Endothelial cell of umbilical vein (primary cell): ENCODE results near the gene SLC15A3. TPM values are rescaled to one million over a fixed set of nuclear protein-coding genes. Genes with fewer than 3 reads are reported as not detected.

Source experiments
- BruUV-seq: library from RNA; stranded (reverse); fragments of 400-500 nt; replicated peaks from 2 replicates; lab custom pipeline; 2021; lab: Mats Ljungman, UMichigan
- CTCF ChIA-PET: fragments of 300-600, 350-600 bp; sonication (Branson Sonifier 250); formaldehyde crosslinking; loops from one replicate; lab custom pipeline; 2021; ENCODE audit warnings: antibody characterized with exemption, inconsistent platforms; lab: Charles Lee
- POLR2A ChIA-PET: fragments of 300-600, 350-600 bp; sonication (Branson Sonifier 250); formaldehyde crosslinking; loops from one replicate; lab custom pipeline; 2021; ENCODE audit warnings: antibody characterized with exemption, inconsistent platforms; lab: Charles Lee
- DNase-seq: peaks from one replicate; pipeline ENCODE4 v3.0.0-alpha.2; 2011; ENCODE audit warnings: low read depth, low spot score
- FAIRE-seq: peaks from 2 replicates; lab custom pipeline; 2011; peaks lifted over from hg19 to GRCh38; lab: Jason Lieb, UNC
- H2AFZ ChIP-seq: 2 replicates; pipeline ENCODE4 v1.6.0; 2012; ENCODE audit warnings: low read depth, low read length, control low read depth, inconsistent platforms
- H3K27ac ChIP-seq: 2 replicates; pipeline ENCODE4 v1.5.1; 2011; ENCODE audit warnings: low read depth, mild to moderate bottlenecking, control low read depth, low read length, moderate library complexity; ENCODE audit not compliant: insufficient read depth
- H3K27me3 ChIP-seq, 2 experiments: 2 replicates each; pipeline versions ENCODE4 v1.6.0 to v1.6.1; 2011; ENCODE audit warnings: low read length in 2 of 2, mixed read lengths in 1 of 2; ENCODE audit not compliant: control insufficient read depth in 2 of 2, insufficient read depth in 2 of 2
- H3K36me3 ChIP-seq, 2 experiments: 2 replicates in 1 of 2; 3 replicates in 1 of 2; pipeline ENCODE4 v1.5.1; 2011; ENCODE audit warnings: low read length in 2 of 2, mild to moderate bottlenecking in 1 of 2, moderate library complexity in 1 of 2; ENCODE audit not compliant: control insufficient read depth in 2 of 2, insufficient read depth in 2 of 2; ENCODE audit errors: extremely low read depth in 1 of 2
- H3K4me1 ChIP-seq: 3 replicates; pipeline ENCODE4 v1.5.1; 2011; ENCODE audit warnings: mild to moderate bottlenecking, low read length; ENCODE audit not compliant: control insufficient read depth, insufficient read depth; ENCODE audit errors: extremely low read depth
- H3K4me2 ChIP-seq: 2 replicates; pipeline ENCODE4 v1.6.1; 2011; ENCODE audit warnings: low read length, control low read depth, mixed read lengths; ENCODE audit not compliant: insufficient read depth
- H3K4me3 ChIP-seq, 3 experiments: fragments of 200-600 bp in 1 of 3; sonication (generic), shearing (Covaris generic) in 1 of 3; replicated peaks in 1 of 3; 2 replicates each; pipeline ENCODE4 v1.5.1; 2011 to 2016; ENCODE audit warnings: control low read depth in 3 of 3, low read length in 3 of 3, mild to moderate bottlenecking in 2 of 3, inconsistent platforms in 1 of 3, low read depth in 1 of 3, moderate library complexity in 1 of 3; ENCODE audit not compliant: insufficient read depth in 1 of 3
- H3K79me2 ChIP-seq: 2 replicates; pipeline ENCODE4 v1.6.0; 2012; ENCODE audit warnings: low read length, inconsistent platforms; ENCODE audit not compliant: control insufficient read depth, insufficient read depth
- H3K9ac ChIP-seq: replicated peaks from 2 replicates; pipeline ENCODE3; 2011; ENCODE audit warnings: low read length, control low read depth; ENCODE audit not compliant: insufficient read depth; ENCODE audit errors: extremely low read depth
- H3K9me1 ChIP-seq: replicated peaks from 3 replicates; pipeline ENCODE4 v1.6.0; 2011; ENCODE audit warnings: mild to moderate bottlenecking, low read length; ENCODE audit not compliant: control insufficient read depth, insufficient read depth; ENCODE audit errors: extremely low read depth
- H3K9me3 ChIP-seq: replicated peaks from 2 replicates; pipeline ENCODE4 v1.5.1; 2012; ENCODE audit warnings: low read length, inconsistent platforms; ENCODE audit not compliant: control insufficient read depth, insufficient read depth
- H4K20me1 ChIP-seq: replicated peaks from 2 replicates; pipeline ENCODE3; 2011; ENCODE audit warnings: mild to moderate bottlenecking, low read length; ENCODE audit not compliant: control insufficient read depth, insufficient read depth; ENCODE audit errors: extremely low read depth
- EZH2 ChIP-seq: IDR thresholded peaks from 2 replicates; pipeline ENCODE4 v1.6.1; 2012; ENCODE audit warnings: borderline replicate concordance, low read depth, mild to moderate bottlenecking, moderate library complexity, low read length, inconsistent platforms; ENCODE audit not compliant: severe bottlenecking
- GATA2 ChIP-seq: IDR thresholded peaks from 2 replicates; pipeline ENCODE4 v1.7.0; 2011; ENCODE audit warnings: low read depth, mild to moderate bottlenecking, moderate library complexity, mixed read lengths, low read length; ENCODE audit not compliant: insufficient read length, insufficient read depth
- MYC ChIP-seq: IDR thresholded peaks from one replicate; pipeline ENCODE4 v1.6.1; 2011; ENCODE audit warnings: mild to moderate bottlenecking, low read depth, low read length
- dilution Hi-C: fragments of 300-500 bp; cut with MboI; formaldehyde crosslinking; loops from one replicate; pipeline ENCODE4 v1.15.0; 2019; ENCODE audit warnings: low sequenced_read_pairs; ENCODE audit not compliant: extremely low pct_ligation_motif_present
- intact Hi-C: fragments of 100-400 bp; cut with micrococcal nuclease; formaldehyde crosslinking; loops from one replicate; pipeline ENCODE4 v1.10.0; 2022
- polyA plus RNA-seq, 4 experiments: library from polyadenylated mRNA; depleted of rRNA in 3 of 4; stranded (reverse) in 3 of 4; unstranded in 1 of 4; fragments of >200 nt; gene quantifications; 2 replicates each; pipeline versions ENCODE4 v1.2.1 to v1.2.3, GENCODE V29; 2011 to 2012; ENCODE audit warnings: missing spikeins in 1 of 4
- total RNA-seq: library from RNA; stranded (reverse); gene quantifications from 2 replicates; pipeline ENCODE4 v1.2.3, GENCODE V29; 2021
- TF ChIP-seq, protein P1 (sequence below): IDR thresholded peaks from 2 replicates; pipeline ENCODE4 v1.6.1; 2011; ENCODE audit not compliant: insufficient read depth, insufficient read length

The SLC15A3 gene
- total and polyA plus RNA-seq, 2 donors (not counting 3 experiments of a cell fraction or from before 2014, with no cell fraction given), result 3.3 to 4.4 TPM

GRCh38 chr11:60899977-60900376 is 52.0 kb downstream of the SLC15A3 start:
- TF ChIP-seq EZH2 (no peak), GATA2 (no peak), MYC (no peak)
- TF ChIP-seq, protein P1, sequence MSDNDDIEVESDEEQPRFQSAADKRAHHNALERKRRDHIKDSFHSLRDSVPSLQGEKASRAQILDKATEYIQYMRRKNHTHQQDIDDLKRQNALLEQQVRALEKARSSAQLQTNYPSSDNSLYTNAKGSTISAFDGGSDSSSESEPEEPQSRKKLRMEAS, result no peak
- peaks cover 9% of the 10 kb centered on the region for H3K4me1 ChIP-seq
- no peak overlapping the region for H3K27ac ChIP-seq
- no peaks in the 10 kb centered on the region for H3K9me1 ChIP-seq
- H2AFZ ChIP-seq, result no peak overlapping the region
- POLR2A ChIA-PET, result interaction anchor here (0.6 to 1.0 kb wide), 3 partner anchors 14 to 68 kb away, joined by 3 to 4 read pairs (median 4); partner anchors contain the start of gene TMEM109
- H3K9ac ChIP-seq, result no peak overlapping the region
- H3K4me2 ChIP-seq, result no peak overlapping the region
- intact Hi-C loops, result loop anchor here (1.0 kb wide), 2 partner anchors 69 to 125 kb away; no protein-coding TSS in a partner anchor
- no peaks in the 10 kb centered on the region for H3K9me3 ChIP-seq
- H3K4me3 ChIP-seq, result no peak overlapping the region
- H3K79me2 ChIP-seq, result peaks cover 29% of the 10 kb centered on the region
- CTCF ChIA-PET, result interaction anchor here (0.6 to 13.1 kb wide), 56 partner anchors 8 to 552 kb away, joined by 3 to 300 read pairs (median 5); partner anchors contain the start of genes PTGDR2, TMEM109, TMEM132A and ZP1
- no TSS peak for BruUV-seq
- H4K20me1 ChIP-seq, result no peaks in the 10 kb centered on the region
- no peak for DNase-seq
- no peaks in the 10 kb centered on the region for H3K27me3 ChIP-seq
- no peak for FAIRE-seq
- dilution Hi-C loops, result no loop called here
- H3K36me3 ChIP-seq, result peaks cover 37 to 54% of the 10 kb centered on the region in 2 experiments
